ENCODE results near the gene OSBPL6.

Gene OSBPL6

DNA sequence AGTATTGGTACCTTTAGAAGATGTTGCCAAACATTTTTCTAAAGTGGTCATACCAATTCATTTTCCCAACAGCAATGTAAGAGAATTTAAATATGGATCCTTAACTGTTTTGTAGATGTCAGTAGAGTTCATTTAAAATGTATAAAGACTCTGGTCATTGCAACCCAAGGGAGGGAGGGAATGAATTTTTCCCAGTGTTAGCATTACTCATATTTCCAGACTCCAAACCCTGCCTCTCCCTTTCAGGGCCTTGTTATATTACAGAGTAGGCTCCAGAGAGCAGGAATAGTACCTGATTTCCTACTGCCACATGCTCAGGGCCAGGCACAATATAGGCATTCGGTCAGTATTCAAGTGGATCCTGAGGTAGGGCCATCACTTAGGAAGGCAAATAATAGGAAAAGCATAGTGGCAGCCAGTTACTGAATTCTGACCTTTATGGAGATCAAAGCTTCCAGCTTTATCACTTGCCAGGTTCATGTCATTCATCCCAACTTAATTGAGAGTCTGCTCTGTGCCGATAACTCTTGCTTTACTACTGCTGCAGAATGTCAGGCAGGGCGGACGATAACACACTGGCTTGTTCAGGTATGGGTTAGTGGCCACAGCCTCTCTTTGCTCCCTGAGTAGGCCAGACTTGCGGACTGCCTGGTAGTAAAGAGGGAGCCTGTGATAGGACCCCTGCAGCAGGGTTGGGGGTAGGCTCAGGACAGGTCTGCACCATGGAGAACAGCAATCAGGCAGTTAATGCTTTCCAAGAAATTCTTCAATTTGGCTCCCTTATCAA is 75.3 kb downstream of the OSBPL6 start:
- no peak overlapping the region for H3K4me3 ChIP-seq (ENCODE audit: low read depth, low read length)
- in situ Hi-C loops (cut with HindIII; ENCODE audit: low sequenced_read_pairs), result no loop called here
- TF ChIP-seq, protein P1, sequence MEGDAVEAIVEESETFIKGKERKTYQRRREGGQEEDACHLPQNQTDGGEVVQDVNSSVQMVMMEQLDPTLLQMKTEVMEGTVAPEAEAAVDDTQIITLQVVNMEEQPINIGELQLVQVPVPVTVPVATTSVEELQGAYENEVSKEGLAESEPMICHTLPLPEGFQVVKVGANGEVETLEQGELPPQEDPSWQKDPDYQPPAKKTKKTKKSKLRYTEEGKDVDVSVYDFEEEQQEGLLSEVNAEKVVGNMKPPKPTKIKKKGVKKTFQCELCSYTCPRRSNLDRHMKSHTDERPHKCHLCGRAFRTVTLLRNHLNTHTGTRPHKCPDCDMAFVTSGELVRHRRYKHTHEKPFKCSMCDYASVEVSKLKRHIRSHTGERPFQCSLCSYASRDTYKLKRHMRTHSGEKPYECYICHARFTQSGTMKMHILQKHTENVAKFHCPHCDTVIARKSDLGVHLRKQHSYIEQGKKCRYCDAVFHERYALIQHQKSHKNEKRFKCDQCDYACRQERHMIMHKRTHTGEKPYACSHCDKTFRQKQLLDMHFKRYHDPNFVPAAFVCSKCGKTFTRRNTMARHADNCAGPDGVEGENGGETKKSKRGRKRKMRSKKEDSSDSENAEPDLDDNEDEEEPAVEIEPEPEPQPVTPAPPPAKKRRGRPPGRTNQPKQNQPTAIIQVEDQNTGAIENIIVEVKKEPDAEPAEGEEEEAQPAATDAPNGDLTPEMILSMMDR (IDR thresholded peaks at IDR 0.05; ENCODE audit: low read depth, low read length), result no peak
- no peak for DNase-seq (ENCODE audit: low read depth, low spot score)

DNA sequence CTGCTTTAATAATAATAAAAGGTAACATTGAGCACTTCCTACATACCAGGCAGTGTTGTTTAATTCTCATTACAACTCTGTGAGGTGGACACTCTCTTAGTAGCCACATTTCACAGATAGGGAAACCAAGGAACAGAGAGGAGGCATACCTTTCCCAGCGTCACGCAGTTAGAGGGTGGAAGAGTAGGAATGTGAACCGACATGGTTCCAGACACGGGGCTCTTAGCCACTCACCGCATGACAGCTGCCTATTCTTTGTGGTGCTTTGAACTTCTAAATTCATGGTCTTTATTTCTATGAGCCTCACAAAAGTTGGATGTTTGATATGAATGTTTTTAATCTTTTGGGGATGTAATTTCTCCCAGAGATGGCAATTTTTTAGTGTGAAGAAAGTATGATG is 76.0 kb downstream of the OSBPL6 start:
- TF ChIP-seq, protein P1 (IDR thresholded peaks at IDR 0.05; ENCODE audit: low read depth, low read length), result no peak
- DNase-seq (ENCODE audit: low read depth, low spot score), result no peak
- no peak overlapping the region for H3K4me3 ChIP-seq (ENCODE audit: low read depth, low read length)
- in situ Hi-C loops (cut with HindIII; ENCODE audit: low sequenced_read_pairs), result no loop called here

DNA sequence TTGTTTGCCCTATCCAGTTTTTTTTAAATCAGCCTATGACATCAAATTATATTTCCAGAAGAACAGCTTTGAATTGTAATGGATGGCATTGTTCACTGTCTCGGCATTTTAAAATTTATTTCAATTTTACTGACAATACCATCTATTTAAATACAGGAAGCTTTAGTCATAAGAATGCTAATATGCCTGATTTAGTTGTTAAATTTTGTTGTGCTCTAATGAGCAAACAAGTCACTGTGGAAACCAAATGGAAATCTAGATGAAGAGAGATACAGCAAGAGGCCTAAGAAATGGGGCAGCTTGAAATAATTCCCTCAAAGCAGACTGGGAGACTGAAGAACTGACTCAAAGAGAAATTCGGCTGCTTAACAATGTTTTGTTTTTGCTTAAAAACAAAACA is 76.8 kb downstream of the OSBPL6 start:
- H3K4me3 ChIP-seq (ENCODE audit: low read depth, low read length), result no peak overlapping the region
- in situ Hi-C loops (cut with HindIII; ENCODE audit: low sequenced_read_pairs), result no loop called here
- TF ChIP-seq, protein P1 (IDR thresholded peaks at IDR 0.05; ENCODE audit: low read depth, low read length), result no peak
- no peak for DNase-seq (ENCODE audit: low read depth, low spot score)

DNA sequence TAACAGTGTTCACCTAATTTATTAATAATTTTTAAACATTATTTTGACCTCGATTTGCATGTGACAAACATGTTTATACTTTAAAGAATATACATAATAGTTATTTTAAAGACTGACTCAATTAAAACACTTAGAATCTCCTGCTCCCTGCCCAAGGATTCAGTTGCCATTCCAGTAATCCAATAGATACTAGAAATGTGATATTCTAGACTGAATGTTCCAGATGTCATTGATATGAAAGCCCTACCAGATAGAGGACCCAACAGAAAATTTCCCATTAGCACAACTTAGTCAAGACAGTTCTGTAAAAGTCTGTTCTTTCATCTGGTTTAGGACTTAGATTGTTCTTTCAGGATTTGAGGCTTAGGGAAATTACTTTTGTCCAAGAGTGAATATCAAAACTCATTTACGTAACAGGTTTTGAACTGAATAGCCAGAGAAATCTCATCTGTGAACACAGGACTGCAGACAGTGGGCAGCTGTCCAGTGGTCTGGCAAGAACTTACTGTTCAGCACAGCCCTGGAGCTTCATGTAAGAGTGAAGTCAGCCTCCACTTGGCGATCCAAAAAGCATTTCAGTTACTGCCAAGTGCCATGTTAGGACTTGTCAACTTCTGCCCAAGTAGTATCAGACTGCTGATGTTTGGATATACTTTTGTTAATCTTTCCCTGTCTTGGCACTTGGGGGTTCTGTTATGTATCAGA is 77.5 kb downstream of the OSBPL6 start:
- peak; percentile 75 for DNase-seq (ENCODE audit: low read depth, low spot score)
- in situ Hi-C loops (cut with HindIII; ENCODE audit: low sequenced_read_pairs), result no loop called here
- no peak overlapping the region for H3K4me3 ChIP-seq (ENCODE audit: low read depth, low read length)
- TF ChIP-seq, protein P1 (IDR thresholded peaks at IDR 0.05; ENCODE audit: low read depth, low read length), result no peak

DNA sequence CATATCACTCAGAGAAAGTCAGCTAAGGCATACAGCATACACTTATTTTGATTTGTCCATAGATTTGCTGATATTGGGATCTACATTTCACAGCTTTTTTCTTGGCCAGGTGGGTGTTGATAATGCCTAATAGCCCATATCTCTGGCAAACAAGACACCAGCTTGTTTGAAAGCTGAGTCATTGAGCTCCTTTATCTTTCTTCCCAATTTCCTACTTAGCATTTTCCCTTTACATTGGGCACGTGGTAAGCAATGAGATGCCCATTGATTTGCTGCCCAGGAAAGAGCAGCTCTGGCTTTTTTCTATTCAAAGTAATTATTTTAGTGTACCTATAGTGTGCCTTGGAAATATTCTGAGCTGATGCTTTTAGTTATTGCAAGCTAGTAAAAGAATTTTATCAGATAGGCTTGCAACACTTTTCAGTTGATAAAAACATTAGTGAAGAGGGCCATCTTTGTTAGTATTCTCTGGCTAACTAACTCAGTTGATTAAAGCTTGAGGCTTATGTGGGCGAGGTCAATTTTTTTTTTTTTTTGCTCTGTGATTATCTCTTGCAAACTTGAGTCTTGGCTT is 79.6 kb downstream of the OSBPL6 start:
- H3K4me3 ChIP-seq (ENCODE audit: low read depth, low read length), result no peak overlapping the region
- in situ Hi-C loops (cut with HindIII; ENCODE audit: low sequenced_read_pairs), result no loop called here
- TF ChIP-seq, protein P1 (IDR thresholded peaks at IDR 0.05; ENCODE audit: low read depth, low read length), result no peak
- no peak for DNase-seq (ENCODE audit: low read depth, low spot score)

DNA sequence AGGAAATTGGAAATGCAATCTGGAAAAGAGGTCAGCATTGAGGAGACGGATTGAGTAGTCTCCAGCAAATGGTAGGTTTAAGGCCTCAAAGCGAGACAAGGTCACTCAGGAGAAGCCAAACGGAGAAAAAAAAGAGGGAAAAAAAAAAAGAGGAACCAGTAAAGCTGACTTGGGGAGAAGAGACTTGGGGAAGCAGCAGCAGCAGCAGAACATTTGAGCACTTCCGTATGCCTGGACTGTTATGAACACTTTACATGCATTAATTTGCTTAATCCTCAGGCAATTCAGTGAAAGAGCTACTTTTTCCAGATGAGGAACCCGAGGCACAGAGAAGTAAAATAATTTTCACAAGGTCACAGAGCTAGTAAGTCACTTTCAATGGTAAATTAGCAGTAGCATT is 81.3 kb downstream of the OSBPL6 start:
- no peak overlapping the region for H3K4me3 ChIP-seq (ENCODE audit: low read depth, low read length)
- no peak for DNase-seq (ENCODE audit: low read depth, low spot score)
- in situ Hi-C loops (cut with HindIII; ENCODE audit: low sequenced_read_pairs), result no loop called here
- TF ChIP-seq, protein P1 (IDR thresholded peaks at IDR 0.05; ENCODE audit: low read depth, low read length), result no peak
